WTC11 (cell line): ENCODE measurements around the gene CD96. TPM values are rescaled to one million over a fixed set of nuclear protein-coding genes. Genes with fewer than 3 reads are reported as not detected.

Experiments
- ATAC-seq: fragments of 200-7000 bp; cut with Tn5 transposase; 2 replicates; pipeline ENCODE4 v1.10.0; 2021; ENCODE audit warnings: mild to moderate bottlenecking, moderate library complexity
- CTCF ChIA-PET: fragments of 300-600 bp; sonication (Branson Sonifier 250); formaldehyde crosslinking; loops from one replicate; lab custom pipeline; 2021; ENCODE audit warnings: antibody characterized with exemption; lab: Charles Lee
- POLR2A ChIA-PET: fragments of 350-600 bp; sonication (Branson Sonifier 250); formaldehyde crosslinking; loops from one replicate; lab custom pipeline; 2021; ENCODE audit warnings: antibody characterized with exemption; lab: Charles Lee
- DNase-seq: peaks from one replicate; pipeline ENCODE4 v3.0.0; 2021; ENCODE audit warnings: low spot score
- H3K27ac Mint-ChIP-seq: 2 replicates; pipeline ENCODE4 v1.8.0; 2021; ENCODE audit warnings: mixed read lengths
- H3K27me3 Mint-ChIP-seq: 2 replicates; pipeline ENCODE4 v1.8.0; 2021; ENCODE audit warnings: low read depth, mild to moderate bottlenecking, moderate library complexity, mixed read lengths
- H3K36me3 Mint-ChIP-seq: 2 replicates; pipeline ENCODE4 v1.8.0; 2021; ENCODE audit warnings: mixed read lengths
- H3K4me1 Mint-ChIP-seq: 2 replicates; pipeline ENCODE4 v1.8.0; 2022; ENCODE audit warnings: mixed read lengths
- H3K4me3 Mint-ChIP-seq: 2 replicates; pipeline ENCODE4 v1.8.0; 2021; ENCODE audit warnings: mild to moderate bottlenecking, moderate library complexity, mixed read lengths
- H3K9me3 Mint-ChIP-seq: 2 replicates; pipeline ENCODE4 v1.8.0; 2021; ENCODE audit warnings: mixed read lengths
- ATF2 ChIP-seq: sonication (generic); formaldehyde crosslinking; IDR thresholded peaks from 2 replicates; pipeline ENCODE4 v1.8.1; 2022; ENCODE audit warnings: low read depth, missing genetic modification reagents, borderline replicate concordance
- ATF3 ChIP-seq: sonication (generic); formaldehyde crosslinking; conservative IDR thresholded peaks from 2 replicates; pipeline ENCODE4 v1.8.1; 2022; ENCODE audit warnings: mild to moderate bottlenecking, missing genetic modification reagents
- ATF6 ChIP-seq: sonication (generic); formaldehyde crosslinking; IDR thresholded peaks from 2 replicates; pipeline ENCODE4 v1.8.1; 2023; ENCODE audit warnings: mild to moderate bottlenecking, missing genetic modification reagents
- FOXJ3 ChIP-seq: sonication (generic); formaldehyde crosslinking; IDR thresholded peaks from 2 replicates; pipeline ENCODE4 v1.9.0; 2021; ENCODE audit warnings: missing genetic modification reagents, mild to moderate bottlenecking, borderline replicate concordance
- FOXK1 ChIP-seq: sonication (generic); formaldehyde crosslinking; IDR thresholded peaks from 2 replicates; pipeline ENCODE4 v1.8.0; 2022; ENCODE audit warnings: mild to moderate bottlenecking, moderate library complexity, missing genetic modification reagents
- FOXP1 ChIP-seq: sonication (generic); formaldehyde crosslinking; IDR thresholded peaks from 2 replicates; pipeline ENCODE4 v1.8.0; 2022; ENCODE audit warnings: missing genetic modification reagents, mild to moderate bottlenecking, moderate library complexity, borderline replicate concordance
- GABPB1 ChIP-seq: sonication (generic); formaldehyde crosslinking; IDR thresholded peaks from 2 replicates; pipeline ENCODE4 v1.8.1; 2023; ENCODE audit warnings: mild to moderate bottlenecking, missing genetic modification reagents
- GRHL2 ChIP-seq: fragments of 250-450 bp; sonication (Bioruptor Pico); IDR thresholded peaks from 2 replicates; pipeline ENCODE4 v1.8.0; 2022; ENCODE audit warnings: mild to moderate bottlenecking, moderate library complexity; ENCODE audit not compliant: insufficient replicate concordance, severe bottlenecking
- HMGA2 ChIP-seq: fragments of 250-450 bp; sonication (Bioruptor Pico); IDR thresholded peaks from 2 replicates; pipeline ENCODE4 v1.4.0; 2021; ENCODE audit warnings: mild to moderate bottlenecking, moderate library complexity
- HMGXB4 ChIP-seq: sonication (generic); formaldehyde crosslinking; IDR thresholded peaks from 2 replicates; pipeline ENCODE4 v1.8.1; 2023; ENCODE audit warnings: mild to moderate bottlenecking, moderate library complexity, missing genetic modification reagents
- IRF1 ChIP-seq: sonication (generic); formaldehyde crosslinking; IDR thresholded peaks from 2 replicates; pipeline ENCODE4 v1.8.0; 2023; ENCODE audit warnings: missing genetic modification reagents
- NFYB ChIP-seq: sonication (generic); formaldehyde crosslinking; conservative IDR thresholded peaks from 2 replicates; pipeline ENCODE4 v1.8.0; 2022; ENCODE audit warnings: low read depth, missing genetic modification reagents
- NR2C2 ChIP-seq: sonication (generic); formaldehyde crosslinking; IDR thresholded peaks from 2 replicates; pipeline ENCODE4 v1.8.0; 2022; ENCODE audit warnings: mild to moderate bottlenecking, missing genetic modification reagents
- NR3C1 ChIP-seq: sonication (generic); formaldehyde crosslinking; conservative IDR thresholded peaks from 2 replicates; pipeline ENCODE4 v1.8.1; 2023; ENCODE audit warnings: low read depth, mild to moderate bottlenecking, missing genetic modification reagents
- PREB ChIP-seq: sonication (generic); formaldehyde crosslinking; IDR thresholded peaks from 2 replicates; pipeline ENCODE4 v1.8.1; 2022; ENCODE audit warnings: mild to moderate bottlenecking, missing genetic modification reagents, moderate library complexity, borderline replicate concordance
- RELA ChIP-seq: sonication (generic); formaldehyde crosslinking; IDR thresholded peaks from 2 replicates; pipeline ENCODE4 v1.8.1; 2022; ENCODE audit warnings: missing genetic modification reagents, mild to moderate bottlenecking, borderline replicate concordance
- TCF7 ChIP-seq: sonication (generic); formaldehyde crosslinking; IDR thresholded peaks from 2 replicates; pipeline ENCODE4 v1.8.0; 2022; ENCODE audit warnings: mild to moderate bottlenecking, low read depth, missing genetic modification reagents, moderate library complexity
- TP53 ChIP-seq: sonication (generic); formaldehyde crosslinking; IDR thresholded peaks from 2 replicates; pipeline ENCODE4 v1.8.1; 2023; ENCODE audit warnings: mild to moderate bottlenecking, missing genetic modification reagents
- USF1 ChIP-seq: sonication (generic); formaldehyde crosslinking; IDR thresholded peaks from 2 replicates; pipeline ENCODE4 v1.8.0; 2022; ENCODE audit warnings: mild to moderate bottlenecking, missing genetic modification reagents
- ZNF121 ChIP-seq: sonication (generic); formaldehyde crosslinking; IDR thresholded peaks from 2 replicates; pipeline ENCODE4 v1.8.0; 2023; ENCODE audit warnings: missing genetic modification reagents
- ZNF423 ChIP-seq: fragments of 250-450 bp; sonication (Bioruptor Pico); IDR thresholded peaks from 2 replicates; pipeline ENCODE4 v2.1.2; 2022; ENCODE audit warnings: mild to moderate bottlenecking, moderate library complexity
- total RNA-seq: library from RNA; stranded (reverse); gene quantifications from 3 replicates; pipeline ENCODE4 v1.2.3, GENCODE V29; 2021

The CD96 gene
- total RNA-seq, 1 experiment from 2014 or later: 0.33 TPM

GRCh38 chr3:111662012-111662411, 120.0 kb downstream of the CD96 start:
- DNase-seq (no peak), ATAC-seq (no peak)
- H3K4me3 Mint-ChIP-seq: no peak overlapping the region
- peaks cover 4% of the 10 kb centered on the region for H3K27me3 Mint-ChIP-seq
- no peak overlapping the region for H3K27ac Mint-ChIP-seq
- peaks cover 40% of the 10 kb centered on the region for H3K36me3 Mint-ChIP-seq
- CTCF ChIA-PET: no interaction called here
- TF ChIP-seq ATF3 (CRISPR knock-in tag) (no peak), TP53 (no peak), NR3C1 (no peak), GABPB1 (CRISPR knock-in tag) (no peak), HMGA2 (no peak), IRF1 (no peak), FOXK1 (CRISPR knock-in tag) (no peak), RELA (CRISPR knock-in tag) (no peak), USF1 (CRISPR knock-in tag) (no peak), ZNF121 (no peak), ATF2 (no peak), NFYB (CRISPR knock-in tag) (no peak)
- H3K4me1 Mint-ChIP-seq: peaks cover 6% of the 10 kb centered on the region
- POLR2A ChIA-PET: no interaction called here
- peaks cover 46% of the 10 kb centered on the region for H3K9me3 Mint-ChIP-seq

GRCh38 chr3:111662907-111663306, 120.9 kb downstream of the CD96 start:
- DNase-seq (no peak), ATAC-seq (no peak)
- peaks cover 4% of the 10 kb centered on the region for H3K27me3 Mint-ChIP-seq
- peaks cover 6% of the 10 kb centered on the region for H3K4me1 Mint-ChIP-seq
- H3K36me3 Mint-ChIP-seq: peaks cover 40% of the 10 kb centered on the region
- peaks cover 46% of the 10 kb centered on the region for H3K9me3 Mint-ChIP-seq
- H3K27ac Mint-ChIP-seq: no peak overlapping the region
- CTCF ChIA-PET: no interaction called here
- TF ChIP-seq GRHL2 (CRISPR knock-in tag) (no peak), FOXJ3 (CRISPR knock-in tag) (no peak), PREB (CRISPR knock-in tag) (no peak), NR2C2 (no peak), HMGXB4 (CRISPR knock-in tag) (no peak), ZNF423 (no peak), TCF7 (no peak), TP53 (no peak), ATF6 (no peak), RELA (CRISPR knock-in tag) (no peak), FOXP1 (no peak)
- POLR2A ChIA-PET: no interaction called here
- no peak overlapping the region for H3K4me3 Mint-ChIP-seq
